Chondrocyte (in vitro differentiated cells): Measurements from ENCODE around the gene PLEKHA5. TPM values are rescaled to one million over a fixed set of nuclear protein-coding genes. Genes with fewer than 3 reads are reported as not detected.

ENCODE experiments used
- DNase-seq: peaks from one replicate; pipeline ENCODE4 v3.0.0; 2021; ENCODE audit warnings: mixed read lengths, low spot score
- H3K27ac Mint-ChIP-seq: one replicate; pipeline ENCODE4 v1.8.0; 2021; ENCODE audit warnings: mild to moderate bottlenecking, moderate library complexity, mixed read lengths; ENCODE audit not compliant: unreplicated experiment
- H3K27me3 Mint-ChIP-seq: 2 replicates; pipeline ENCODE4 v1.8.0; 2021; ENCODE audit warnings: low read depth, mixed read lengths
- H3K36me3 Mint-ChIP-seq: 2 replicates; pipeline ENCODE4 v1.8.0; 2021; ENCODE audit warnings: low read depth, mixed read lengths
- H3K4me1 Mint-ChIP-seq: 2 replicates; pipeline ENCODE4 v1.8.0; 2021; ENCODE audit warnings: low read depth, mild to moderate bottlenecking, mixed read lengths
- H3K4me3 Mint-ChIP-seq: one replicate; pipeline ENCODE4 v1.8.0; 2021; ENCODE audit warnings: mild to moderate bottlenecking, moderate library complexity, mixed read lengths; ENCODE audit not compliant: unreplicated experiment
- H3K9me3 Mint-ChIP-seq: 2 replicates; pipeline ENCODE4 v1.8.0; 2021; ENCODE audit warnings: low read depth, mixed read lengths
- total RNA-seq: library from RNA; stranded (reverse); gene quantifications from 3 replicates; pipeline ENCODE4 v1.2.1, GENCODE V29; 2021
- TF ChIP-seq, protein P1 (sequence below): fragments of 200-600 bp; sonication (generic); IDR thresholded peaks from 2 replicates; pipeline ENCODE4 v1.5.0; 2021; ENCODE audit warnings: antibody characterized with exemption, mild to moderate bottlenecking, moderate library complexity

Gene PLEKHA5
- total RNA-seq, 1 donor from 2014 or later, result 8.9 TPM

DNA sequence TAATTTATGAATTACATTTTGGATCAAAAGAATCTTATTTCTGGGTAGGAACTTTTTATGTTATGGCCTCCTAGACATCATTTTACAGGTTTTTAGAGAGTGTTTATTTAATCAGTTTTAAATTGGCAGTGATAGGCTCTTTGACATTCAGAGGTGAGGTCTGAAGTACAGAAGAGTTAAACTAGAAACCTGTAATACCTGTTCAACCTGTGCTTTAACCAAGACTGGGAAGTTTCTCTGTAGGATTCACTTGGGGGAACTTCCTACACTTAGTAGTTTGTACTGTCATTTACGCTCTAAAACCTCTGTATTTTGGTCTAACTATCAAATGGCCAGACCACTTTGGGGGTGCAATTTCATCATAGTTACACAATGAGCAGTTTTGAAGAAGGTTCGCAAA, 35.9 kb downstream of the PLEKHA5 start:
- no peak for DNase-seq

DNA sequence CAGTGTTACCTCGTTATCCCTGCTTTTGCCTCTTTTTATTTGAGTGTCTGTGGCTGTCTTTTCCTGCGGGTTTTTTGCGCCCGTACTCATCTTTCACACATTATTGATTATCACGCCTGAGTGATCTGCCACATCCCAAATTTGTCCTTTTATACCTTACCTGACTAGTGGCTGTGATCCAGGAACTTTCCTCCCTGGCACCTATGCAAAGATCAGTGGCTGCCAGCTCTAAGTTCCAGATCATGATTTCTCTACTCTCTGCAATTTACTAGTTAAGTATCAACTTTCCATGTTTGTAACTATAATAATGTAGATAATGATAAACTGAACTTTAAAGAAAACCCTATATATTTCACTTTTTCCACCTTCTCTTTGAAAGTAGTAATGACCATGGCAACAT, 36.9 kb downstream of the PLEKHA5 start:
- Mint-ChIP-seq H3K4me3 (no peak overlapping the region), H3K9me3 (peaks cover 3% of the 10 kb centered on the region), H3K27ac (no peak overlapping the region), H3K36me3 (peaks cover 2% of the 10 kb centered on the region), H3K27me3 (no peaks in the 10 kb centered on the region), H3K4me1 (peaks cover 7% of the 10 kb centered on the region)
- TF ChIP-seq, protein P1, sequence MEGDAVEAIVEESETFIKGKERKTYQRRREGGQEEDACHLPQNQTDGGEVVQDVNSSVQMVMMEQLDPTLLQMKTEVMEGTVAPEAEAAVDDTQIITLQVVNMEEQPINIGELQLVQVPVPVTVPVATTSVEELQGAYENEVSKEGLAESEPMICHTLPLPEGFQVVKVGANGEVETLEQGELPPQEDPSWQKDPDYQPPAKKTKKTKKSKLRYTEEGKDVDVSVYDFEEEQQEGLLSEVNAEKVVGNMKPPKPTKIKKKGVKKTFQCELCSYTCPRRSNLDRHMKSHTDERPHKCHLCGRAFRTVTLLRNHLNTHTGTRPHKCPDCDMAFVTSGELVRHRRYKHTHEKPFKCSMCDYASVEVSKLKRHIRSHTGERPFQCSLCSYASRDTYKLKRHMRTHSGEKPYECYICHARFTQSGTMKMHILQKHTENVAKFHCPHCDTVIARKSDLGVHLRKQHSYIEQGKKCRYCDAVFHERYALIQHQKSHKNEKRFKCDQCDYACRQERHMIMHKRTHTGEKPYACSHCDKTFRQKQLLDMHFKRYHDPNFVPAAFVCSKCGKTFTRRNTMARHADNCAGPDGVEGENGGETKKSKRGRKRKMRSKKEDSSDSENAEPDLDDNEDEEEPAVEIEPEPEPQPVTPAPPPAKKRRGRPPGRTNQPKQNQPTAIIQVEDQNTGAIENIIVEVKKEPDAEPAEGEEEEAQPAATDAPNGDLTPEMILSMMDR, result no peak
- no peak for DNase-seq

More for the DNA sequence above, 35.9 kb downstream of the PLEKHA5 start:
- no peak overlapping the region for H3K27ac Mint-ChIP-seq
- TF ChIP-seq, protein P1, result no peak
- peaks cover 3% of the 10 kb centered on the region for H3K9me3 Mint-ChIP-seq
- no peaks in the 10 kb centered on the region for H3K27me3 Mint-ChIP-seq
- peaks cover 2% of the 10 kb centered on the region for H3K36me3 Mint-ChIP-seq
- H3K4me3 Mint-ChIP-seq, result no peak overlapping the region
- H3K4me1 Mint-ChIP-seq, result peaks cover 5% of the 10 kb centered on the region

DNA sequence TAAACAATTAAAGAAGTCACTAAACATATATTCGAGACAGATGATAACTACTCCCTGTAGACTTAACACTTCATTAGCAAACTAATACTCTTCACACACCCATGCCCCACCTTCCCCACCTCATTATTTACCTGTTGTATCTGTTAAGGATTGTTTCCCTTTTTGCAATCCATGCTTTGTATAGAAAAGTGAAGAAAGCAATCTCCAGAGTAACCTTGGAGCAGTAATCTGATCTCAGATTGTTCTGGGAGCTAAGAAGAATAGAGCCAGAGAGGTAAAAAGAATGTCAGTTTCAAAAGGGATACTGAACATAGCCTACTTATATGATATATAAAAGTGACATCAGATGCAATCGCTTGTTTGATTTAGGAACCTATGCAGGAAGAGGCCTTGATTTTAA, 37.4 kb downstream of the PLEKHA5 start:
- no peaks in the 10 kb centered on the region for H3K27me3 Mint-ChIP-seq
- H3K4me3 Mint-ChIP-seq, result no peak overlapping the region
- H3K9me3 Mint-ChIP-seq, result peaks cover 3% of the 10 kb centered on the region
- H3K4me1 Mint-ChIP-seq, result peaks cover 10% of the 10 kb centered on the region
- peaks cover 2% of the 10 kb centered on the region for H3K36me3 Mint-ChIP-seq
- no peak overlapping the region for H3K27ac Mint-ChIP-seq
- no peak for DNase-seq
- TF ChIP-seq, protein P1, result no peak

DNA sequence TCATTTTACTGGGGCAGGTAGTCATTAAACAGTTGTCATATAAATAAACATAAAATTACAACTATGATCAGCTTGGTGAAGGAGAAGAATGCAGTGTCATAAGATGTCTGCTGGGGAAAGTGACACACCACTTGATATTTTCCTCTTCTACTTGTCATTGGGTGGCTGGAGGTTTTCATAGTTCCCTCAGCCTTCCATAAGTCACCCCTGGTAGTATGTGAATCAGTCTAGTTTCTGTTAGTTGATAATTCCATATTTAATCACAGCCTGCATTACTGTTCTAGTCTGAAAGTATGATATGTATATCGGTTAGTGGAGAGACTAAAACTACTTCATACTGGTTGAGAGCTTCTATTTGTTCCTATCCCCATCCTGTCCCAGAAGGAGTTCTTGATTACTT, 38.2 kb downstream of the PLEKHA5 start:
- peaks cover 10% of the 10 kb centered on the region for H3K4me1 Mint-ChIP-seq
- H3K4me3 Mint-ChIP-seq, result no peak overlapping the region
- H3K27ac Mint-ChIP-seq, result no peak overlapping the region

DNA sequence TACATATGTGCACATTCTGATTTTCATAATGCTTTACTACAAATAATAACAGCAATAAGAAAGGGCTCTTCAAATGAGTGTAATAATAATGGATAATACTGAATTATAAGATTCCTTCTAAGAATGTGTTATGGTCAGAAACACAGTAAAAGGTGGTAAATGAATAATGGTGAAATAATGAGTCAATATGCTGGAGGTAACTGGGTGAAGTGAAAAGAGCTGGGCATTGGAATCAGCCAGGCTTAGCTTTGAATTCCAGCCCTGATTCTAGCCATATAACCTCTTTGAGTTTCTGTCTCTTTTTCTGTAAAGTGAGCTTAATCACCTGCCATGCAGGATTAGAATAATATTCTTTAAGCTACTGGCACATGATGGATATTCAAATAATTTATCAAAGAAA, 39.1 kb downstream of the PLEKHA5 start:
- DNase-seq, result no peak
- Mint-ChIP-seq H3K27ac (no peak overlapping the region), H3K9me3 (peaks cover 3% of the 10 kb centered on the region), H3K27me3 (no peaks in the 10 kb centered on the region), H3K4me3 (no peak overlapping the region), H3K4me1 (peaks cover 10% of the 10 kb centered on the region), H3K36me3 (peaks cover 2% of the 10 kb centered on the region)
- TF ChIP-seq, protein P1, result no peak

More for the DNA sequence above, 38.2 kb downstream of the PLEKHA5 start:
- Mint-ChIP-seq H3K36me3 (peaks cover 2% of the 10 kb centered on the region), H3K9me3 (peaks cover 3% of the 10 kb centered on the region), H3K27me3 (no peaks in the 10 kb centered on the region)
- TF ChIP-seq, protein P1, result no peak
- no peak for DNase-seq
